GM23248 (cell line): ENCODE measurements around the gene SECISBP2L. TPM values are rescaled to one million over a fixed set of nuclear protein-coding genes. Genes with fewer than 3 reads are reported as not detected.

ENCODE experiments used
- DNase-seq: peaks from one replicate; pipeline ENCODE4 v3.0.0-alpha.2; 2015
- H2AFZ ChIP-seq: fragments of 200-600 bp; sonication (generic); 2 replicates; pipeline ENCODE4 v1.6.1; 2016; ENCODE audit warnings: antibody characterized with exemption
- H3F3A ChIP-seq: fragments of 200-600 bp; sonication (generic); 2 replicates; pipeline ENCODE4 v1.6.1; 2016; ENCODE audit warnings: mild to moderate bottlenecking, antibody characterized with exemption, mixed run types; ENCODE audit not compliant: insufficient read depth
- H3K27ac ChIP-seq: fragments of 200-600 bp; sonication (generic); 2 replicates; pipeline ENCODE4 v1.5.1; 2016; ENCODE audit warnings: mild to moderate bottlenecking
- H3K27me3 ChIP-seq: fragments of 200-600 bp; sonication (generic); replicated peaks from 2 replicates; pipeline ENCODE4 v1.6.1; 2016; ENCODE audit warnings: mild to moderate bottlenecking; ENCODE audit not compliant: insufficient read depth
- H3K36me3 ChIP-seq: fragments of 200-600 bp; sonication (generic); 2 replicates; pipeline ENCODE4 v1.6.1; 2016; ENCODE audit warnings: low read depth, mild to moderate bottlenecking
- H3K4me1 ChIP-seq: fragments of 200-600 bp; sonication (generic); 2 replicates; pipeline ENCODE4 v1.6.1; 2016; ENCODE audit warnings: mild to moderate bottlenecking; ENCODE audit not compliant: insufficient read depth
- H3K4me2 ChIP-seq: fragments of 200-600 bp; sonication (generic); one replicate; pipeline ENCODE4 v1.6.1; 2016; ENCODE audit warnings: mild to moderate bottlenecking; ENCODE audit not compliant: unreplicated experiment
- H3K4me3 ChIP-seq: fragments of 200-600 bp; sonication (generic); 2 replicates; pipeline ENCODE4 v1.5.1; 2016; ENCODE audit warnings: mild to moderate bottlenecking
- H3K79me2 ChIP-seq: fragments of 200-600 bp; sonication (generic); 2 replicates; pipeline ENCODE4 v1.6.1; 2016; ENCODE audit warnings: mild to moderate bottlenecking; ENCODE audit not compliant: insufficient read depth
- H3K9ac ChIP-seq: fragments of 200-600 bp; sonication (generic); 2 replicates; pipeline ENCODE4 v1.6.1; 2016; ENCODE audit warnings: mild to moderate bottlenecking
- H3K9me2 ChIP-seq: fragments of 200-600 bp; sonication (generic); 2 replicates; pipeline ENCODE4 v1.6.1; 2016; ENCODE audit warnings: mixed run types, mild to moderate bottlenecking, moderate library complexity; ENCODE audit not compliant: insufficient read depth
- H3K9me3 ChIP-seq: fragments of 200-600 bp; sonication (generic); one replicate; pipeline ENCODE4 v1.6.1; 2017; ENCODE audit warnings: low read depth
- H4K20me1 ChIP-seq: fragments of 200-600 bp; sonication (generic); 2 replicates; pipeline ENCODE4 v1.6.0; 2016; ENCODE audit not compliant: insufficient read depth
- EZH2 ChIP-seq: fragments of 200-600 bp; sonication (generic); IDR thresholded peaks from 2 replicates; pipeline ENCODE4 v1.6.1; 2018; ENCODE audit warnings: antibody characterized with exemption, mild to moderate bottlenecking; ENCODE audit not compliant: insufficient read depth, poor library complexity, severe bottlenecking
- EZH2phosphoT487 ChIP-seq: fragments of 200-600 bp; sonication (generic); IDR thresholded peaks from 2 replicates; pipeline ENCODE4 v1.6.1; 2018; ENCODE audit warnings: antibody characterized with exemption, moderate library complexity, mild to moderate bottlenecking, low read depth; ENCODE audit not compliant: insufficient read depth
- WGBS, 2 experiments: methylation state at CpG; one replicate each; pipeline ENCODE4 v1.1.6; 2015 to 2017; ENCODE audit warnings: low lambda C conversion rate in 2 of 2, low coverage in 1 of 2; ENCODE audit errors: missing lambda C conversion rate in 2 of 2; 5-methylcytosine and 5-hydroxymethylcytosine counted together
- in situ Hi-C: fragments of 300-500 bp; cut with MboI; formaldehyde crosslinking; loops from 2 replicates; pipeline ENCODE4 v1.15.0; 2020
- polyA plus RNA-seq: library from polyadenylated mRNA; unstranded; fragments of >200 nt; fragmentation: Nextera tagmentation; extraction: Ambion mirVana; gene quantifications from 2 replicates; pipeline ENCODE4 v1.2.1, GENCODE V29; 2016
- total RNA-seq: library from RNA; depleted of rRNA; stranded (reverse); fragments of >200 nt; shearing (Covaris generic); gene quantifications from 2 replicates; pipeline ENCODE4 v1.2.3, GENCODE V29; 2014

The SECISBP2L gene
- total and polyA plus RNA-seq, 2 experiments from 2014 or later, result 26.8 to 29.8 TPM

DNA sequence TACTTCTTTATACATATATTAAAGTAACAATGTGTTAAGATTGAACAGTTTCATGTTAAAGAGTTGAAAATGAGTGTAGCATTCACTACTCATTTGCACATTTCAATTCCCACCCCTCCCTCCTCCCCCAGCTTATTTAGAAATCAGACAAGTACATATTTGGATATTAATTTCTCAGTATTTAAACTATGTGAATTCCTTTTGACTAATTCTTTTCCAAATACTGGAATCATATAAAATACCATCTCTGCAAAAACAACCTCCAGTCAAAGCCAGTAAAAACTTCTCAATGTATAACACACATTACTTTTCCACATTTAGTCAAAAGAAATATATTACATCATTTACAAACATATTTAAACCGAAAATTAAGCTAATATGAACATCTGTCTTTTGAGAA lies 57.1 kb downstream of the SECISBP2L start:
- no peak for TF ChIP-seq EZH2
- no peak for TF ChIP-seq EZH2phosphoT487
- in situ Hi-C loops, result no loop called here
- Histone ChIP-seq H4K20me1 (no peaks in the 10 kb centered on the region), H3K9ac (no peak overlapping the region), H3K4me3 (no peak overlapping the region), H3K9me3 (no peaks in the 10 kb centered on the region), H3K4me1 (peaks cover 24% of the 10 kb centered on the region), H3K27me3 (no peaks in the 10 kb centered on the region), H3K4me2 (no peak overlapping the region), H2AFZ (no peak overlapping the region), H3K79me2 (no peaks in the 10 kb centered on the region), H3F3A (peaks cover 26% of the 10 kb centered on the region), H3K9me2 (no peaks in the 10 kb centered on the region), H3K36me3 (peaks cover 33% of the 10 kb centered on the region), H3K27ac (no peak overlapping the region)
- 87 to 98% methylated on average over 1 of the region's 1 CpG for WGBS, 2 experiments
- DNase-seq, result no peak

DNA sequence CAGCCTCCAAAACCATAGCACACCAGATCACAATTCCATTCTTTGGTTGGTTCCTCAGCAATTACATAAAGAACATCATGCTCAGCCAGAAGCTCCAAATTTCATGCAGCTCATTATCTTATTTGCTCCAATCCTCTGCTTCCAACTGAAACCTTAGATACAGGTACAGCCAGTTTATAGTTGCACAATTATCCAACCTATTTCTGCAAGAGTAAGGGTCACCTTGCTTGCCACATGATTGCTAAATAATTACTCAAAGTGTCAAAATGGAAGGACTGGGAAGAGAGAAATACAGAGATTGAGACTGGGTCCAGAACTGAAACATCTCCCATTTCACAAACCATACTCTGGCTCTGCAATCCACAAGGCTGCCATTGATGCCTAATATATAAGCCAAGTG lies 59.1 kb downstream of the SECISBP2L start:
- Histone ChIP-seq H3F3A (peaks cover 26% of the 10 kb centered on the region), H3K9me2 (no peaks in the 10 kb centered on the region), H3K4me3 (no peak overlapping the region), H3K4me2 (no peak overlapping the region), H3K79me2 (no peaks in the 10 kb centered on the region), H3K9me3 (no peaks in the 10 kb centered on the region), H3K27ac (no peak overlapping the region), H3K36me3 (peaks cover 20% of the 10 kb centered on the region), H2AFZ (no peak overlapping the region), H3K9ac (no peak overlapping the region), H4K20me1 (no peaks in the 10 kb centered on the region), H3K27me3 (no peaks in the 10 kb centered on the region), H3K4me1 (peaks cover 20% of the 10 kb centered on the region)
- DNase-seq, result no peak
- in situ Hi-C loops, result no loop called here
- no peak for TF ChIP-seq EZH2
- TF ChIP-seq EZH2phosphoT487, result no peak

DNA sequence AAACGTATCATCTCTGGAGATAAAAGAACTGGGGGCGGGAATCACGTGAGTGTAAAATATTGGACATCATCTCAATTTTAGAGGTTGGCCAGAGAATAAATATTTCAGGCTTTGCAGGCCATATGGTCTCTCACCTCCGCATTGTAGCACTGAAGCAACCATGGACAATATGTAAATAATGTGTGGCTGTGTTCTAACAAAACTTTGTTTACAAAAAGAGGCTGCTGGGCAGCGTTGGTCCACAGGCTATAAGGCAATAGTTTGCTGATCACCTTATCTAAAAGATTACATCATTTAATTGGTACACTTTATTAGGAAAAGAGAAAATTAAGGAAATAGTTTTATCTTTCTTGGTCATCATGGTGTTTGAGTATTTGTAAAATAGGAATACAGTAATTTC lies 60.0 kb downstream of the SECISBP2L start:
- in situ Hi-C loops, result no loop called here
- H4K20me1 ChIP-seq, result no peaks in the 10 kb centered on the region
- no peak overlapping the region for H2AFZ ChIP-seq
- no peaks in the 10 kb centered on the region for H3K79me2 ChIP-seq
- H3F3A ChIP-seq, result peaks cover 26% of the 10 kb centered on the region
- no peaks in the 10 kb centered on the region for H3K27me3 ChIP-seq
- H3K4me3 ChIP-seq, result no peak overlapping the region
- H3K9ac ChIP-seq, result no peak overlapping the region
- TF ChIP-seq EZH2phosphoT487 (no peak), EZH2 (no peak)
- H3K9me2 ChIP-seq, result no peaks in the 10 kb centered on the region
- H3K4me1 ChIP-seq, result peaks cover 20% of the 10 kb centered on the region
- no peak overlapping the region for H3K27ac ChIP-seq
- no peak for DNase-seq
- no peaks in the 10 kb centered on the region for H3K9me3 ChIP-seq
- 95 to 96% methylated on average over 5 of the region's 5 CpGs for WGBS, 2 experiments
- no peak overlapping the region for H3K4me2 ChIP-seq
- peaks cover 11% of the 10 kb centered on the region for H3K36me3 ChIP-seq

DNA sequence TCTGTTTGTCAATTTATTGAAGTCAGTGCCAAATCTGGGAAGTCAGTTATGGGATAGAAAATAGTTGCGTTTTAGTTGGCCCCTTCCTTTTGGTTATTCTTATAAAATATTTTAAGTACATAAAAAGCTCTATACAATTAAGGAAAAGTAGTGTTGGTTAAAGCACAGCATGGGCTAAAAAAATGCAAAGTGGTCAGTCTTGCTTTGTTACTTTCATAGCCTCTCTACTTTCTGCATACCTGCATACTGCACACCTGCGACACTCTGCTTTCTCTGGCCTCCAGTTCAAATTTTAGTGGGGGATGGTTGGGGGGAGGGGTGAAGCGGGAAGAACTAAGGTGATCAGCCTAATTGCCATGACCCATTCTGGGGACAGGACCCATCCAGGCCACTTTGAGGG lies 60.7 kb downstream of the SECISBP2L start:
- Histone ChIP-seq H3K27ac (peak overlapping the region; percentile 64), H3K9me3 (no peaks in the 10 kb centered on the region), H3K4me2 (peak overlapping the region; percentile 55), H3F3A (peaks cover 26% of the 10 kb centered on the region), H3K9ac (no peak overlapping the region), H3K79me2 (no peaks in the 10 kb centered on the region), H3K4me1 (peaks cover 20% of the 10 kb centered on the region), H3K9me2 (no peaks in the 10 kb centered on the region), H3K4me3 (no peak overlapping the region), H2AFZ (no peak overlapping the region), H3K27me3 (no peaks in the 10 kb centered on the region), H4K20me1 (no peaks in the 10 kb centered on the region), H3K36me3 (peaks cover 7% of the 10 kb centered on the region; the same call in 1 of the 2 replicates)
- in situ Hi-C loops, result no loop called here
- WGBS, 2 experiments, result 63 to 70% methylated on average over 3 of the region's 3 CpGs
- TF ChIP-seq EZH2 (no peak), EZH2phosphoT487 (no peak)
- no peak for DNase-seq

DNA sequence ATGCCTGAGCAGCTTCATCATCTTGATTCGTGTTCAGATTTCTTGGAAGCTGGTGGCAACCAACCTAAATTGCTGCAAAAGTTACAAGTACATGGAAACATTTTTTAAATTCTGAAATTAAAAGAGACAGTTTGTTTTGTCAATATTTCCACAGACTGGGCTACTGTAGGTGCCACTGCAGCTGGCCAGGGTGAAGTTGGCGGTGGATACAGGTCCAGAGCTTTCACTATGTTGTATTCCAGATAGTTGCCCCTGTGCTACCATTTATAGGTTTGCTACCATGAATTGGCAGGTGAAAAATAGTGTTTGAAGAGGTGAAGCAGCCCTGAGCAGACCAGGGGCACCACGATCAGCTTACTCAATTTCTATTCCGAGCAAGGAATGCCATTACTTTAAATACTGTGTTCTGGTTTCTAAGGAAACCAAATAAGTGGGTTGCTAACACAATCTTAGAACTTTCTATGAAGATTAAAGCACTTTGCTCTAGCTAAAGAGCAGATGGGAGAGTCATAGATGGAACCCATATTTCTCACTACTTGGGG lies 61.4 kb downstream of the SECISBP2L start:
- Histone ChIP-seq H2AFZ (no peak overlapping the region), H3K4me2 (peak overlapping the region; percentile 55), H3K36me3 (peaks cover 7% of the 10 kb centered on the region; the same call in 1 of the 2 replicates), H4K20me1 (no peaks in the 10 kb centered on the region), H3K9me3 (no peaks in the 10 kb centered on the region), H3K27ac (peak overlapping the region; percentile 64), H3F3A (peaks cover 26% of the 10 kb centered on the region), H3K9ac (peak overlapping the region; percentile 40; the same call in 1 of the 2 replicates), H3K4me3 (no peak overlapping the region), H3K9me2 (no peaks in the 10 kb centered on the region), H3K27me3 (no peaks in the 10 kb centered on the region), H3K4me1 (peaks cover 20% of the 10 kb centered on the region), H3K79me2 (no peaks in the 10 kb centered on the region)
- 11 to 12% methylated on average over 4 of the region's 4 CpGs for WGBS, 2 experiments
- DNase-seq, result peak; percentile 67
- in situ Hi-C loops, result no loop called here
- TF ChIP-seq EZH2 (no peak), EZH2phosphoT487 (no peak)
